OCI-LY7 (cell line): ENCODE measurements around the gene GRM5.

Experiments
- CTCF ChIP-seq: fragments of 200-600 bp; sonication (generic); conservative IDR thresholded peaks from 2 replicates; pipeline ENCODE4 v1.5.1; 2014; ENCODE audit warnings: mild to moderate bottlenecking, antibody characterized with exemption, low read length, moderate library complexity, mixed read lengths
- EZH2phosphoT487 ChIP-seq: fragments of 200-600 bp; sonication (generic); IDR thresholded peaks from 2 replicates; pipeline ENCODE4 v1.6.1; 2018; ENCODE audit warnings: low read depth, borderline replicate concordance, mild to moderate bottlenecking, mixed run types, antibody characterized with exemption, low read length, moderate library complexity, mixed read lengths

- no peak for TF ChIP-seq CTCF
- TF ChIP-seq EZH2phosphoT487: no peak
These were observed 399.4 kb downstream of the GRM5 start for GRCh38 chr11:88666364-88666763.
